ENCODE results near the gene IFNE.

The IFNE gene

GRCh38 chr9:21482213-21482612 is at the start of gene IFNE:
Gene IFNE, minus strand, starts transcription at chr9:21482313. Its CDS starts 619 bp downstream, at chr9:21481694.
- ATAC-seq, result no peak

- no peak for ATAC-seq
Observed at GRCh38 chr9:21528123-21528808, 46.2 kb upstream of the IFNE start.

GRCh38 chr9:21527579-21527978 is 45.5 kb upstream of the IFNE start:
- ATAC-seq, result no peak

GRCh38 chr9:21525174-21525573 is 43.1 kb upstream of the IFNE start:
- no peak for ATAC-seq

GRCh38 chr9:21524099-21524830 is 42.2 kb upstream of the IFNE start:
- no peak for ATAC-seq

GRCh38 chr9:21523021-21524014 is 41.2 kb upstream of the IFNE start:
- no peak for ATAC-seq

- no peak for ATAC-seq
Observed at GRCh38 chr9:21522348-21522747, 40.2 kb upstream of the IFNE start.

GRCh38 chr9:21521448-21521847 is 39.3 kb upstream of the IFNE start:
- no peak for ATAC-seq

- ATAC-seq, result no peak
Observed at GRCh38 chr9:21520501-21521228, 38.6 kb upstream of the IFNE start.

- no peak for ATAC-seq
Observed at GRCh38 chr9:21519855-21520434, 37.8 kb upstream of the IFNE start.

- ATAC-seq, result no peak
Observed at GRCh38 chr9:21516796-21517195, 34.7 kb upstream of the IFNE start.

- no peak for ATAC-seq
Observed at GRCh38 chr9:21513431-21513830, 31.3 kb upstream of the IFNE start.

- no peak for ATAC-seq
Observed at GRCh38 chr9:21510806-21511205, 28.7 kb upstream of the IFNE start.

- no peak for ATAC-seq
Observed at GRCh38 chr9:21507483-21507790, 25.3 kb upstream of the IFNE start.

GRCh38 chr9:21506626-21507482 is 24.7 kb upstream of the IFNE start:
- no peak for ATAC-seq

- no peak for ATAC-seq
Observed at GRCh38 chr9:21505425-21506179, 23.5 kb upstream of the IFNE start.

GRCh38 chr9:21504894-21505293 is 22.8 kb upstream of the IFNE start:
- no peak for ATAC-seq

- no peak for ATAC-seq
Observed at GRCh38 chr9:21504113-21504512, 22.0 kb upstream of the IFNE start.

GRCh38 chr9:21502586-21502985 is 20.5 kb upstream of the IFNE start:
- ATAC-seq, result no peak

GRCh38 chr9:21499912-21500311 is 17.8 kb upstream of the IFNE start:
- no peak for ATAC-seq

GRCh38 chr9:21491756-21492155 is 9.6 kb upstream of the IFNE start:
- ATAC-seq, result no peak
